ENCODE measurements around the gene MACROD1.
"Not testable (repeated sequence)": the region's sequence is repeated elsewhere in the genome, so short reads cannot be mapped to it uniquely, and the experiment has no call there.

The MACROD1 gene

DNA sequence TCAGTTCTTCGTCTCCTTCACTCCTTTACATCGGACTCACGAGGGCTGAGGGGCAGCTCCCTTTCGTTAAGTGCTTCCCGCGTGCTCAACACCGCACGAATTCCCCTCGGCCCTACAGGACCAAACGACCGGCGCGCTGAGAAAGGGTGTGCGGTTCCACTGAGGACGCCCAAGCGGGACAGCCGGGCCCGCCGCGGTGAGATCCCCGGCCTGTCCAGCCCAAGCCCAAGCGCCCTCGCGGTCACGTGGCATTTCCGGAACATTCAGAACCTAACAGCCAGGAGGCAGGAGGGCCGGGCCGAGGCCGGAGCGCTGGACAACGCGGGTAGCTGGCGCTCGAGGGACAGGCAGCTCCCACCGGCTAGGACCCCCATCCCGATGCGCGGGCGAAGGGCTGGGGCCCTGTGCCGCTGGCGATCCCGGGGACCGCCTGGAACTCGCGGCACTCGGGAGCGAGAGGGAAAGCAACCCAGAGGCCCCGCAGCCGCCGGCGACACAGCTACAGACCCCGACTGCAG, 19.3 kb upstream of the MACROD1 start:
- no peak for DNase-seq

GRCh38 chr11:64183890-64184289, 18.0 kb upstream of the MACROD1 start:
- DNase-seq = no peak

DNA sequence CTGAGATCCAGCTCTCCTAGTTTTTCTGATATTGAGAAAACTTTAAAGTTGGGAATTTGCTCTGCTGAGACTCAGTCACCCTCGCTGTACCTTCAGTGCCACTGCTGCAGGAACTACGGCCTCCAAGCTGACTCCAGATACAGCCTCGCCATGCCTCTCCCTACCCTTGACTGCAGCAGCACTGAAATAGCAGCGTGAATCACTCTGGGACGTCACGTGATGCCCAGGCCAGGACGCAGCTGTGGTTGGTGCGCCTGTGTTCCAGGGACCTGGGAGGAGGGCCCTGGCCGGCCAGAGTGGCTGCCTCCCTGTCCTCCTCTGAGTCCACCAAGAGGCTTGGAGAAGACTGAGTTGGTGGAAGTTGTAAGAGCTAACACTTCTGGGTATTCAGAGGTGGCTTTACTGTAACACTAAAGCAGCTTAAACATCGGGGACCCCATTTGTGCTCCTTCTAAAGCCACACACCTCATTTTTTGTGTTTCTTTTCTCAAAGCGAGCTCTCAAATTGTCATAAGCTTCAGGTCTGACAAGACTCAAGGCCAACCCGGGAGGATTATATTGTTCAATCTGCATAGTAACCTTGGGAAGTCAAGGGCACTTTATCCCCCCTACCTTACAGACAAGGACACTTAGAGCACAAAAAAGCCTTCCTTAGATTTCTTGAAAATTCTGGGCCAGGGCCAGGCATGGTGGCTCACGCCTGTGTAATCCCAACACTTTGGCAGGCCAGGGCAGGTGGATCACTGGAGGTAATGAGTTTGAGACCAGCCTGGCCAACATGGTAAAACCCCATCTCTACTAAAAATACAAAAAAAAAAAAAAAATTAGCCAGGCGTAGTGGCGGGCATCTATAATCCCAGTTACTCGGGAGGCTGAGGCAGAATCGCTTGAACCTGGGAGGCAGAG, 15.8 kb upstream of the MACROD1 start:
- DNase-seq = no peak

DNA sequence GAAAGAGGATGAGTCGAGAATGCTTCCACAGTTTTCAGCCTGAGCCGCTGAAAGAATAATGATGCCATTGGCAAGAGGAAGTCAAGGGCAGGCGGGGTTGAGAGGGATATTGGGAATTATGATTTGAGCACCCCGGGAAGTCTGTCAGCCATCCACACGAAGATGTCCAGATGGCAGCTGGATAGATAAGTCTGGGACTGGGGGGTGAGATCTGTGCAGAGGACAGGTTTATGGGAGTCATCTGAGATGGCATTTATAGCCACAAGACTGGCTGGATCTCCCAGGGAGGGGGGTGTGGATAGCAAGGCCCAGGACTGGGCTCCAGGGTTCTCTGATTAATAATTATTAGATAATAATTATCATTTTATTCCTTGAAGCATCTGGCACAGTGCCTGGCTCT, 15.0 kb upstream of the MACROD1 start:
- DNase-seq = no peak

DNA sequence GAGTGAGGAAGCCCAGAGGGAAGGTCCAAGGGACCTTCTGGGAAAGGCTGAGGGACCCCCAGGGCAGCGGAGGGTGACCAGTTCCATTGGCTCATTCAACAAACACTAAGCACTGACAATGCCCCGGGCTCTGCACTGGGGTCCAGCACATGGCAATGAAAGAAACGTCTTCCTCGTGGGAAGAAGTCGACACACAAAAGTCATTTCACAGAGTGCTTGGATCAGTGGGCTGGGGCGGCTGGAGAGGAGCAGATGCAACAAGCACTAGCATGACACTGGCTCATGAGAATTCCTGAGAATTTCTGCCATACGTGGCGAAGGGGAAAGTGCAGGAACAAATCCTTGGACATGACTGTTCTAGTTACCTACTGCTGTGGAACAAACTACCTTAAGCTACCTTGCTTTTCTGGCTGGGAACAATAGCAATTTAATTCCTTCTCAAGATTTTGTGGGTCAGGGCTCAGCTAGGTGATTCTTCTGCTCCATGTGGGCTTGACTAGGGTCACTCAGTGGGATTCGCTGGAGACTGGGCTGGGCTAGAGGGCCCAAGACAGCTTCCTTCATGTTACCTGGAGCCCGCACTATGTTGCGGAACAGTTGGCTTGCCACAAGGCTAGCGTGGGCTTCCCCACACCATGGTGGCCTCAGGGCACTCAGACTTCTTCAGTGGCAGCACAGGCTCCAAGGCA, 13.2 kb upstream of the MACROD1 start:
- DNase-seq = no peak

DNA sequence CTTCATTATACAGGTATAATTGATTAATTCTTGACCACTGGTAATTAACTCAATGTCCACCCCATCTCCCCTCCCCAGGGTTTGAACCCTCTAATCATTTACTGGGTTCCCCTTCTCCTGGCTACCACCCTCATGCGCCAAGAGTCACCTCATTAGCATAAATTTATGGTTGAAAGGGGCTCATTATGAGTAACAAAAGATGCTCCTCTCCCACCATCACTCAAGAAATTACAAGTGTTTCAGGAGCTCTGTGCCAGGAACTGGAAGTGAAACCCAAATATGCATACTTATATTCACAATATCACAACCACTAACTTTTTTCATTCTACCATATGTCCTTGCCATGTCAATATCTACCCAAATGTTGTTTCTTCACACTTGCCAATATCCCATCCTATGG, 12.3 kb upstream of the MACROD1 start:
- DNase-seq = no peak

- DNase-seq = peak in 1 of 5 experiments; percentile 49
These were observed 10.8 kb upstream of the MACROD1 start for GRCh38 chr11:64176751-64177150.

- DNase-seq = no peak
These were observed 7.9 kb upstream of the MACROD1 start for GRCh38 chr11:64173616-64174355.

- no peak for DNase-seq
These were observed 4.5 kb upstream of the MACROD1 start for GRCh38 chr11:64170419-64170818.

DNA sequence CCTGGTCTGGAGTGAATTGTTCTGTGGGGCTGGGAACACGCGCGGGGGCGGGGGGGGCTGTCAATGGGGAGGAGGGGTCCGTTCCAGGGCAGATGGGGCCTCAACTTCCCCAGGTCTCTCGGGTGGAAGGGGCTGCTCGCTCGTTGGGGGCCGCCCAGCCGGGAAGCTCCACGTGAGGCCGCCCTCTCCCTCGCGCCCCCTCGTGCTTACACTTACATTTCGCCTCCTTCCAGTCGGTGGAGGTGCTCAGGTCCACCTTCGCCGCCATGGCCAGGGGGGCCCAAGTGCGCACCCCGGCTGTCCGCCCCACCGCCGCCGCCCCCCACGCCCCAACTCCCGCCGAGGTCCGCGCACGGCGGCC, 452 bp downstream of the MACROD1 start:
- no peak for DNase-seq

GRCh38 chr11:64164392-64165312, 1.3 kb downstream of the MACROD1 start:
- DNase-seq = no peak

- no peak for DNase-seq
These were observed 2.0 kb downstream of the MACROD1 start for GRCh38 chr11:64163951-64164350.

DNA sequence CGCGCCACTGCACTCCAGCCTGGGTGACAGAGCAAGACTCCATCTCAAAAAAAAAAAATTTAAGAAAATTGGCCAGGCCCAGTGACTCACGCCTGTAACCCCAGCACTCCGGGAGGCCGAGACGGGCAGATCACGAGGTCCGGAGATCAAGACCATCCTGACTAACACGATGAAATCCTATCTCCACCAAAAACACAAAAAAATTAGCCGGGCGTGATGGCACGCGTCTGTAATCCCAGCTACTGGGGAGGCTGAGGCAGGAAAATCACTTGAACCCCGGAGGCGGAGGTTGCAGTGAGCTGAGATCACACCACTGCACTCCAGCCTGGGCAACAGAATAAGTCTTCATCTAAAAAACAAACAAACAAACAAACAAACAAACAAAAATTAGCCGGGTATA, 3.1 kb downstream of the MACROD1 start:
- not testable (repeated sequence) for DNase-seq

DNA sequence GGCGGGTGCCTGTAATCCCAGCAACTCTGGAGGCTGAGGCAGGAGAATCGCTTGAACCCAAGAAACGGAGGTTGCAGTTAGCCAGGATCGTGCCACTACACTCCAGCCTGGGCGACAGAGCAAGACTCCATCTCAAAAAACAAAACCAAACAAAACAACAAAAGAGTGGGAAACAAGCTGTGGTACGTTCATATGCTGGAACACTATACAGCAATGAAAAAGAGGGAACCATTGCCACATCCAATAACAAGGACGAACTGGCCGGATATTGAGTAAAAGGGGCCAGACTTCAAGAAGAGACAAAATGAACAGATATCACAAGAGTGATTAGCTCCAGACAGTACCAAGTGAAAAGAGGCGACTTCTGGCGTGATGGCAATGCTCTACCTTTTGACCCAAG, 4.9 kb downstream of the MACROD1 start:
- no peak for DNase-seq

DNA sequence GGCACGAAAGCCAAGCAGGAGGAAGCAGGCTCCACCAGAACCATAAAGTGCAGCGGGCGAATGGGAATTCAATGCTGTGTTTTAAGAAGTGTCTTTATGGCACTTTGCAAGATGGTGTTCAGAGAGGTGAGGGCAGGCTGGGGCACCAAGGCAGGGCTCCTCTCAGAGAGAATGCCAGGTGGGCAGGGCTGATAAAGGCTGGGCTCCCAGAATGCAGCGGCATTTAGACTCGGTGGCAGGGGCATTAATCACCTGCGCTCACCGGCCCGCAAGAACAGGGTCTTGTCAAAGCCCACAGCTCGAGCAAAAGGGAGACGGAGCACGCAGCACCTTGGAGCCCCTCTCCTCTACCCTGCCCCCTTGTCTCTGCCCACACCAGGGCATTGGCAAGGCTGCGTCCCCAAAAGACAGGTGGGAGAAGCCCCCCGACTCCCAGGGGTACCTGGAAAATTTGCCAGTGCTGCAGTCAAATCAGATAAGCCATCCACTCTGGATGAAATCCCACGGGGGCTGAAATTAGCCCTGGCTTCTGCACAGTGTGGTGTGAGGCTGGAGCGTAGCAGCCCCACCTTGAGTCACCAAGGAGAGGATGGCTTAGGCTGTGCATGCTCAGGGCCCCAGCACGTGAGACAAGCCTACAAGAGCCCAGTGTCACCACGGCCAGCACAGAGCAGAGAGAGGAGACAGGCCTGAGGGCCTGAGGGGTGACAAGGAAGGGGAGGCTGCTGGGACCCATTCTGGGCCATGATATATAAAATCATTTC, 8.1 kb downstream of the MACROD1 start:
- DNase-seq = no peak

DNA sequence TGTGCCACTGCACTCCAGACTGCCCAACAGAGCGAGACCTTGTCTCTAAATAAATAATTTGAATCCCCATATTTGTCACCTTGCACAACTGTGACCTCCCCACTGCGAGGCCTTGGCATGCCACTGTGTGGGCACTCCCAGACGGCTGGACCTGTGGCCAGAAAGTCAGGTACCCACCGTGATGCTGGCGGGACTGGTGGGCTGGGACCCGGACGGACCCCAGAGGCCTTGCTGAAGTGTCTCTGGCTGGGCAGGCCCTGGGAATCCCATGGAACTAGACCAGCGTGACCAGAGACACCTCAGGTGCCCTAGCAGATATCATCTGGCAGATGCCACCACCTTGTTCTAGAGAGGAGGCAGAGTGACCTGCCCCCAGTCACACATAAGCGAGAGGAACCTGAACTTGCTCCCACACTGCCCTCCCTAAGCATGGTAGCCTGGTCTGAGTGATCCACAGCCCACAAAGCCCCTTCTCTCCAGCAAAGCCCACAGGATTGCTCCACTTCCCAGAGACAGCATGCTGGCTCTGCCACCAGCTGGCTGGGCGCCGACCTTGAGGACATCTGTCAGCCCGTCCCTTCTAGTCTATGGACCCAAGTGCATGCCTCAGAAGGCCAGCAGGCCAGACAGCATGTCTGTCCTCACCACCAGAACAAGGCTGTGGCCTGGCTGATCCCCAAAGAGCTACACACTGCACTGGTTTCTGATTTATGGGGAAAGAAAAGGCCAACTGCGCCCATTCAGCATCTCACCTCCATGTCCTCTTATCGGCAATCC, 9.5 kb downstream of the MACROD1 start:
- no peak for DNase-seq

DNA sequence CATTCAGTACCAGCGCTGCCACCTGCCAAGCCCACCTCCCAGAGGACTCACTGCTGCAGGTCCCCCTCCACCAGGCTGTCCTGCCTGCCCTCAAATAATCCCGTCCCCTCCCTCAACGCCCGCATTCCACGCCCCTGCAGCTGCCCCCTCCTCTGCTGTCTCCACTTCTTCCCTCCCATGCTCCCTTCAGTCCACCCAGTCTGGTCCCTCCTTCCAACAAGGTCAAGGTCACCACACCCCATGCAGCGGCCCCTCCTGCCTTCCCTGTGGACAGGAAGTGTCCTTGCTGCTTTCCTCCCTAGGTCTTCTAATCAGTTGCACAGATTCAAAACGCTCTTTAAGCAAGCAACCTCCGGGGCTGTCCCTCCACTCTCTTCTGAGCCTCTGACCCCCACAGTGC, 12.1 kb downstream of the MACROD1 start:
- no peak for DNase-seq

DNA sequence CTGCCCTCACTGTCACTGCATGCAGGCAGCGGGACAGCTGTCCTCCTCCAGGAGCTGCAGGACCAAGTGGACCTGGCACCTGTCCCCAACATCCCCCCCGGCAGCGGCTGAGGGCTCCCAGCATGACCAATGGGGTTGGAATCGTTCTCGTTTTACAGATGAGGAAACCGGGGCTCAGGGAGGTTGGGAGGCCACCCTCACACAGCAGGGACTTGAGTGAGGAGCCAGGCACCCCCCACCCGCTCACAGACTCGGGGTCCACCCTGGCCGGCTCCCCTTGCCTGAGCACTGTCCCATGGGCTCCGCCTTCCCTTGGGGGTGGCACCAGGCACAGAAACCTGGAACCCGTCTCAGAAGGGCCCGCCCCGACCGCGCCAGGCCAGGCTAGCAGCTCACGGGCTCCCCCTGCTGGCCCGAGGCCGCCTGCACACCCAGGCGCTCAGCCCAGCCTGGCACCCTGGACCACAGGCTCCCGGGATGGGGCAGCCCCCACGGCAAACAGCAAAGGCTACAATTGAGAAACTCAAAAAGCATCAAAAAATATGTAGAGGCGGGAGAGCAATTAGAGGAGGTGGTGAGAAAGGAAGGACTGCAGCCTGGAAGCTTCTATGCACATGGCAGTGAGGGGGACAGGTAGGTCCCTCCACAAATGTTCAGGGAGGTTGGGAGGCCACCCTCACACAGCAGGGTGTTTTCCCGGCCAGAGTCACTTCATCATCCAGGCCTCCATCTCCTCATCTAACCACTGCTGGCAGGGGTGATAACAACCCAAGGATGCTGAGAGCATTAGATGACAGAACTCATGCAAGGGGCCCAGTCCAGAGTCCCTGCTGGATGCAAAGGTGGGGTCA, 12.8 kb downstream of the MACROD1 start:
- peak; percentile 39 to 59 (median 53) for DNase-seq

DNA sequence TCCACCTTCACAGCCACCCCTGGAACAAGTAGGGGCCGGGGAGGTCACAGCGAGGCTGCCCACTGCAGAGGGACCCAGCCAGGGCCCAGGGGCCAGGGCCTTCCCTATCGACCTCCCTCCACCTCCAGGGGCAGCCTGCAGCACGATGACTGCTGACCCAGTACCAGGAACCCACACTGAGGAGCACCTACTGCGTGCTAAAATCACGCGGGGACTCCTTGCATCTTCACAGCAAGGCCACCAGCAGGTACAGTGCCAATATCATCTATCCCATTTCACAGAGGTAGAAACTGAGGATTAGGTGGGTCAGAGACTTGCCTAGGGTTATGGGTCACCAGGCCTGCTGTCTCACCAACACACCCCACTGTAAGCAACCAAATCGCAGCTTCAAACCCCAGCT, 14.6 kb downstream of the MACROD1 start:
- DNase-seq = no peak

All from T-helper 2 cell (primary cell).